NB4 (cell line): ENCODE measurements around the gene OLFML3.

Experiments used
- CTCF ChIP-seq: IDR thresholded peaks from one replicate; pipeline ENCODE4 v1.5.1; 2012; ENCODE audit warnings: low read depth, low read length
- MAX ChIP-seq: IDR thresholded peaks from 2 replicates; pipeline ENCODE4 v1.6.1; 2011; ENCODE audit warnings: low read depth, low read length
- MYC ChIP-seq: IDR thresholded peaks from 2 replicates; pipeline ENCODE4 v1.6.1; 2011; ENCODE audit warnings: low read depth, low read length
- POLR2A ChIP-seq: IDR thresholded peaks from 2 replicates; pipeline ENCODE4 v1.6.1; 2011; ENCODE audit warnings: mild to moderate bottlenecking; ENCODE audit not compliant: insufficient read length; ENCODE audit errors: extremely low read depth

GRCh38 chr1:113984710-113985109 lies 5.4 kb downstream of the OLFML3 start:
- TF ChIP-seq POLR2A (no peak), CTCF (no peak), MAX (no peak), MYC (no peak)
